Natural killer cell (primary cell): Measurements from ENCODE around the gene MELTF. TPM values are rescaled to one million over a fixed set of nuclear protein-coding genes. Genes with fewer than 3 reads are reported as not detected.

Experiments used
- ATAC-seq, 3 donors: fragments of 150-1000 bp in 2 of 3; fragments of 200-7000 bp in 1 of 3; cut with Tn5 transposase; 1 replicate in 1 of 3; 2 replicates in 2 of 3; pipeline ENCODE4 v1.10.0; 2021; ENCODE audit warnings: mild to moderate bottlenecking in 2 of 3, moderate library complexity in 2 of 3
- DNase-seq, 2 donors: peaks; one replicate each; pipeline versions ENCODE4 v3.0.0 to v3.0.0-alpha.2; 2013 to 2021; ENCODE audit warnings: mixed read lengths in 1 of 2
- H3K27ac ChIP-seq: one replicate; pipeline ENCODE4 v1.5.1; 2013; ENCODE audit warnings: mild to moderate bottlenecking, low read length
- H3K27me3 ChIP-seq: one replicate; pipeline ENCODE4 v1.6.1; 2013; ENCODE audit warnings: low read length; ENCODE audit not compliant: control insufficient read depth, insufficient read depth
- H3K36me3 ChIP-seq: one replicate; pipeline ENCODE4 v1.6.1; 2013; ENCODE audit warnings: low read length; ENCODE audit not compliant: control insufficient read depth, insufficient read depth
- H3K4me1 ChIP-seq: one replicate; pipeline ENCODE4 v1.6.1; 2013; ENCODE audit warnings: low read length; ENCODE audit not compliant: control insufficient read depth, insufficient read depth
- H3K4me3 ChIP-seq: one replicate; pipeline ENCODE4 v1.5.1; 2013; ENCODE audit warnings: low read length
- H3K9me3 ChIP-seq: one replicate; pipeline ENCODE4 v1.6.1; 2013; ENCODE audit warnings: low read length; ENCODE audit not compliant: control insufficient read depth, insufficient read depth
- H3K27ac Mint-ChIP-seq, 2 donors: one replicate each; pipeline ENCODE4 v1.8.0; 2022; ENCODE audit warnings: mild to moderate bottlenecking in 2 of 2, mixed read lengths in 2 of 2, moderate library complexity in 1 of 2
- H3K27me3 Mint-ChIP-seq, 2 donors: one replicate each; pipeline ENCODE4 v1.8.0; 2022; ENCODE audit warnings: low read depth in 2 of 2, mixed read lengths in 2 of 2
- H3K36me3 Mint-ChIP-seq: one replicate; pipeline ENCODE4 v1.8.0; 2022; ENCODE audit warnings: mixed read lengths
- H3K4me1 Mint-ChIP-seq, 2 donors: one replicate each; pipeline ENCODE4 v1.8.0; 2022; ENCODE audit warnings: mixed read lengths in 2 of 2
- H3K4me3 Mint-ChIP-seq: one replicate; pipeline ENCODE4 v1.8.0; 2022; ENCODE audit warnings: mild to moderate bottlenecking, moderate library complexity, mixed read lengths
- H3K9me3 Mint-ChIP-seq, 2 donors: one replicate each; pipeline ENCODE4 v1.8.0; 2022; ENCODE audit warnings: mixed read lengths in 2 of 2
- WGBS: methylation state at CpG from one replicate; pipeline ENCODE4 v1.1.7; 2013; ENCODE audit warnings: missing lambda C conversion rate; ENCODE audit not compliant: insufficient coverage; 5-methylcytosine and 5-hydroxymethylcytosine counted together
- intact Hi-C: fragments of 100-400 bp; cut with micrococcal nuclease; formaldehyde crosslinking; loops from one replicate; pipeline ENCODE4 v1.14.2; 2022
- total RNA-seq, 4 donors: library from RNA; stranded (reverse); fragments of 120-200 nt in 1 of 4; gene quantifications; one replicate each; pipeline versions ENCODE4 v1.2.3 to v1.2.4, GENCODE V29; 2013 to 2022
- TF ChIP-seq, protein P1 (sequence below): fragments of 200-600 bp; IDR thresholded peaks from one replicate; pipeline ENCODE4 v1.8.0; 2022; ENCODE audit warnings: antibody characterized with exemption

MELTF gene
- total RNA-seq, 3 donors from 2014 or later (not counting 1 experiment from before 2014, with no cell fraction given) = 2.4 to 4.3 (median 4.0) TPM

DNA sequence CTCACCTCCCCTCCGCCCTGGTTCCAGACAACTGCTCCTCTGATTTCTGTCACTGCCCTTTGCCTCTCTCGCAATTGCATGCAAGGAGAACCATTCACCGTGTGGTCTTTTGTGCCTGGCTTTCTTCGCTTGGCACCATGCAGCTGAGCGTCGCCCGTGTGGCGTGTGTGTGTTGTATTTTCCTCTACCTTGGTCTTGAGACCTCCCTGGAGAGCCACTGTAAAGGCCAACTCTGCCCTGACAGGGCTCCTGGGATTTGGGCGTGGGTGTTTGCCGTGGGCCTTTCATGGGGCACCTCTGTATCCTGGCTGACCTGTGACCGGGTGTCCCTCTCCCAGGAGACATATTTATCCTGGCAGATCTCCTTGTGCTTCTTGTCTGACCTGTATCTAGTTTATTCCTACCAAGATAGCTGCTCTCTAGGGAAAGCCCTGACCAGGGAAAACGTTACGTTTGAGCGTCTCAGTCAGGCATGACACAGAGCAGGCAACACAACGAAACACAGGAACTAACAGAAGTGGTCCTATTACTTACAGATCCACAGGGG is 59.0 kb downstream of the MELTF start:
- DNase-seq = no peak
- Mint-ChIP-seq H3K36me3 (no peaks in the 10 kb centered on the region), H3K27me3 (no peaks in the 10 kb centered on the region), H3K27ac (peak overlapping the region in 1 of 2 donors; percentile 35), H3K4me3 (peak overlapping the region; percentile 82), H3K9me3 (no peaks in the 10 kb centered on the region), H3K4me1 (peaks cover 5 to 25% of the 10 kb centered on the region in 2 donors)
- Histone ChIP-seq H3K4me3 (no peak overlapping the region), H3K4me1 (peaks cover 14% of the 10 kb centered on the region), H3K27ac (no peak overlapping the region), H3K27me3 (no peaks in the 10 kb centered on the region), H3K36me3 (no peaks in the 10 kb centered on the region), H3K9me3 (no peaks in the 10 kb centered on the region)
- TF ChIP-seq, protein P1, sequence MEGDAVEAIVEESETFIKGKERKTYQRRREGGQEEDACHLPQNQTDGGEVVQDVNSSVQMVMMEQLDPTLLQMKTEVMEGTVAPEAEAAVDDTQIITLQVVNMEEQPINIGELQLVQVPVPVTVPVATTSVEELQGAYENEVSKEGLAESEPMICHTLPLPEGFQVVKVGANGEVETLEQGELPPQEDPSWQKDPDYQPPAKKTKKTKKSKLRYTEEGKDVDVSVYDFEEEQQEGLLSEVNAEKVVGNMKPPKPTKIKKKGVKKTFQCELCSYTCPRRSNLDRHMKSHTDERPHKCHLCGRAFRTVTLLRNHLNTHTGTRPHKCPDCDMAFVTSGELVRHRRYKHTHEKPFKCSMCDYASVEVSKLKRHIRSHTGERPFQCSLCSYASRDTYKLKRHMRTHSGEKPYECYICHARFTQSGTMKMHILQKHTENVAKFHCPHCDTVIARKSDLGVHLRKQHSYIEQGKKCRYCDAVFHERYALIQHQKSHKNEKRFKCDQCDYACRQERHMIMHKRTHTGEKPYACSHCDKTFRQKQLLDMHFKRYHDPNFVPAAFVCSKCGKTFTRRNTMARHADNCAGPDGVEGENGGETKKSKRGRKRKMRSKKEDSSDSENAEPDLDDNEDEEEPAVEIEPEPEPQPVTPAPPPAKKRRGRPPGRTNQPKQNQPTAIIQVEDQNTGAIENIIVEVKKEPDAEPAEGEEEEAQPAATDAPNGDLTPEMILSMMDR = no peak
- intact Hi-C loops = no loop called here
- ATAC-seq = no peak
- WGBS = 90% methylated on average over 15 of the region's 15 CpGs

DNA sequence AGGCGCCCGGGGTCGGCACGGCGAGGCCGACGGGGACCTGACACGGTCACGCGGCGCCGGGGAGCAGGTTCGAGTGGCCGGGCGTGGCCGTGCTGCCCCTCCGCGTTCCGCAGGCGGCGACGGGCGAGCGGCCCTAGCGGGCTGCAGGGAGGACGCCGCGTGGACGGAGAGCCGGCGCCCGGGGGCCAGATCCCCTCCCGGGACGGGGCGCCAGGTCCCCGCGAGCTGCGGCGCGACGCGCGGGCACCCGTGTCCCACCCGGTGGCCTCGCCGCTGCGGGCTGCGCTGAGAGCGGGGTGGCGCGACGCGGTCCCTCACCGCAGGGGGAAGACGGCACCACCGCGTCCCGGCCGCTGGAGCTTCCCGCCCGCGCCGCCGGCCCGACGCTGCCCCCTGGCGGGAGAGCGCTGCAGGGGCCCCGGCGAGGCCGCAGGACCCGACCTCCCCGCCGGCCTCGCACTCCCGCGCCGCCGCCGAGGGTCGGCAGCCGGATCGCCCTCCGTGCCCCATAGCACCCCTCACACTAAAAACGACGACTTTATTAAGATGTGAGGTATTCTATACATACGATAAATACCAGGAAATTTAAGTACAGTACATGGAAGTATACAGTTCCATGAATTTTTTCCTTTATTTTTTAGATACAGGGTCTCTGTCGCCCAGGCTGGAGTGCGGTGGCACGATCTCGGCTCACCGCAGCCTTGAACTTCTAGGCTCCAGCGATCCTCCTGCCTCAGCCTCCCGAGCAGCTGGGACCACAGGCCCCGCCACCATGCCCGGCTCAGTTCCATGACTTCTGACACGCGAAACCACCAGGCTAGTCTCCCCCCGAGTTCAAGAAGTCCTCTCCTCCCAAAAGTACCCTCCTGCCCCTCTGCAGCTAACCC is 59.7 kb downstream of the MELTF start:
- ATAC-seq (peak; percentile 80 to 84 (median 82)), DNase-seq (peak; percentile 69 to 85)
- Histone ChIP-seq H3K9me3 (no peaks in the 10 kb centered on the region), H3K27me3 (no peaks in the 10 kb centered on the region), H3K36me3 (no peaks in the 10 kb centered on the region), H3K4me1 (peaks cover 14% of the 10 kb centered on the region), H3K27ac (no peak overlapping the region), H3K4me3 (no peak overlapping the region)
- H3K9me3 Mint-ChIP-seq = no peaks in the 10 kb centered on the region
- H3K4me3 Mint-ChIP-seq = peak overlapping the region; percentile 82
- H3K27me3 Mint-ChIP-seq = no peaks in the 10 kb centered on the region
- WGBS = 9% methylated on average over 98 of the region's 100 CpGs
- TF ChIP-seq, protein P1 = peak; percentile 93
- H3K4me1 Mint-ChIP-seq = peaks cover 5 to 25% of the 10 kb centered on the region in 2 donors
- H3K36me3 Mint-ChIP-seq = no peaks in the 10 kb centered on the region
- intact Hi-C loops = loop anchor here (1.0 to 5.0 kb wide), 2 partner anchors 132 to 433 kb away; no protein-coding TSS in a partner anchor
- peak overlapping the region in 1 of 2 donors; percentile 35 for H3K27ac Mint-ChIP-seq

DNA sequence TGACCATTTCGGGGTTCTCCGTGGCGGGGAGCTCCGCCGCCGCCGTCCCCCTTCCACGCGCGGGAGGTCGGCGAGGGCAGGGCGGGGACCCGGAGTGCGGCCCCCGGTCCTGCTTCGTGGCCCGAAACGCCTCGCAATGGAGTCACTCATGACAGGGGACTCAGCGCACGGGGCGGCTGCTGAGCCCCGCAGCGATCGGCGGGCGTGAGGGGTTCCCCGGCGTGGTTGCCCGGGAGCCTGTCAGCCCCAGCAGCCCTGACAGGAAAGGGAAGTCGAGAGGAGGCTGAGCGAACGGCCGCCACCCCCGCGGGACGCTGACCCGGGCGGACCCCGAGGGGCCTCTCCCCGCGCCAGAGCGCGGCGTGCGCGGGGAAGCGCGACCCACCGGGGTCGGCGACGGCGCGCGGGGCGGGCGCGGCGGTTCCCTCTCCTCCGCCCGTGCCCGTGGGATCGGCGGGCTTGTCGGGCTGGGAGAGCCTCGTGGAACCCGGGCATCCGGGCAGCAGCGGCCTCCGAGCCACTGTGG is 60.4 kb downstream of the MELTF start:
- Mint-ChIP-seq H3K9me3 (no peaks in the 10 kb centered on the region), H3K27me3 (no peaks in the 10 kb centered on the region), H3K4me1 (peaks cover 5 to 25% of the 10 kb centered on the region in 2 donors), H3K4me3 (peak overlapping the region; percentile 96), H3K27ac (peak overlapping the region in 1 of 2 donors; percentile 72), H3K36me3 (no peaks in the 10 kb centered on the region)
- peak; percentile 42 to 60 (median 53) for ATAC-seq
- peak overlapping the region; percentile 39 for H3K4me3 ChIP-seq
- DNase-seq = peak; percentile 39 to 63
- no peaks in the 10 kb centered on the region for H3K9me3 ChIP-seq
- H3K27ac ChIP-seq = no peak overlapping the region
- H3K4me1 ChIP-seq = peaks cover 14% of the 10 kb centered on the region
- H3K36me3 ChIP-seq = no peaks in the 10 kb centered on the region
- H3K27me3 ChIP-seq = no peaks in the 10 kb centered on the region
- TF ChIP-seq, protein P1 = no peak
- intact Hi-C loops = loop anchor here (1.0 to 5.0 kb wide), 2 partner anchors 131 to 432 kb away; no protein-coding TSS in a partner anchor
- WGBS = under 1% methylated on average over 72 of the region's 72 CpGs
